ENCODE results near the gene PCGF2.

- TF ChIP-seq CTCF (IDR thresholded peaks at IDR 0.05): no peak
- no peak for TF ChIP-seq POLR2AphosphoS5 (IDR thresholded peaks at IDR 0.05)
- no peak for TF ChIP-seq POLR2A (IDR thresholded peaks at IDR 0.05)
Observed at GRCh38 chr17:38794221-38794620, 46.1 kb upstream of the PCGF2 start.
